Sigmoid colon (tissue), 4 donors: ENCODE data around the gene CCDC116.
"Not testable (repeated sequence)": the region's sequence is repeated elsewhere in the genome, so short reads cannot be mapped to it uniquely, and the experiment has no call there.

Source experiments
- CTCF ChIP-seq, 4 experiments: fragments of 450-650 bp in 3 of 4; fragments of 200-600 bp in 1 of 4; IDR thresholded peaks; one replicate each; pipeline ENCODE4 v1.5.1; 2016 to 2019; ENCODE audit warnings: antibody characterized with exemption in 4 of 4, mild to moderate bottlenecking in 3 of 4, moderate library complexity in 2 of 4
- EP300 ChIP-seq, 4 donors: sonication (generic); formaldehyde crosslinking; IDR thresholded peaks; one replicate each; pipeline ENCODE4 v1.6.1; 2017; ENCODE audit warnings: antibody characterized with exemption in 4 of 4
- POLR2A ChIP-seq, 2 donors: fragments of 450-650 bp; IDR thresholded peaks; one replicate each; pipeline ENCODE4 v1.6.1; 2016; ENCODE audit warnings: antibody characterized with exemption in 2 of 2, mild to moderate bottlenecking in 2 of 2, moderate library complexity in 2 of 2
- POLR2AphosphoS5 ChIP-seq, 4 donors: sonication (generic); formaldehyde crosslinking; IDR thresholded peaks; one replicate each; pipeline ENCODE4 v1.6.1; 2017; ENCODE audit warnings: antibody characterized with exemption in 4 of 4

GRCh38 chr22:21645513-21645912 is 13.0 kb downstream of the CCDC116 start:
- not testable (repeated sequence) for TF ChIP-seq CTCF, POLR2A, POLR2AphosphoS5, EP300 (IDR thresholded peaks at IDR 0.05)
